GM13977 (cell line): ENCODE results near the gene SORBS2.

Experiments used
- DNase-seq: peaks from one replicate; pipeline ENCODE4 v3.0.0; 2012; ENCODE audit warnings: low spot score
- CTCF ChIP-seq: IDR thresholded peaks from 2 replicates; pipeline ENCODE4 v1.5.1; 2012; ENCODE audit warnings: mild to moderate bottlenecking, control low read depth; ENCODE audit not compliant: insufficient read depth; ENCODE audit errors: extremely low read depth, missing control alignments
- in situ Hi-C: fragments of 300-500 bp; cut with MboI; formaldehyde crosslinking; loops from one replicate; pipeline ENCODE4 v1.12.0; 2022; ENCODE audit warnings: low sequenced_read_pairs, low pct_unique_long_range_greater_than_20kb, mixed read lengths, inconsistent platforms; ENCODE audit not compliant: unreplicated experiment

SORBS2 gene

DNA sequence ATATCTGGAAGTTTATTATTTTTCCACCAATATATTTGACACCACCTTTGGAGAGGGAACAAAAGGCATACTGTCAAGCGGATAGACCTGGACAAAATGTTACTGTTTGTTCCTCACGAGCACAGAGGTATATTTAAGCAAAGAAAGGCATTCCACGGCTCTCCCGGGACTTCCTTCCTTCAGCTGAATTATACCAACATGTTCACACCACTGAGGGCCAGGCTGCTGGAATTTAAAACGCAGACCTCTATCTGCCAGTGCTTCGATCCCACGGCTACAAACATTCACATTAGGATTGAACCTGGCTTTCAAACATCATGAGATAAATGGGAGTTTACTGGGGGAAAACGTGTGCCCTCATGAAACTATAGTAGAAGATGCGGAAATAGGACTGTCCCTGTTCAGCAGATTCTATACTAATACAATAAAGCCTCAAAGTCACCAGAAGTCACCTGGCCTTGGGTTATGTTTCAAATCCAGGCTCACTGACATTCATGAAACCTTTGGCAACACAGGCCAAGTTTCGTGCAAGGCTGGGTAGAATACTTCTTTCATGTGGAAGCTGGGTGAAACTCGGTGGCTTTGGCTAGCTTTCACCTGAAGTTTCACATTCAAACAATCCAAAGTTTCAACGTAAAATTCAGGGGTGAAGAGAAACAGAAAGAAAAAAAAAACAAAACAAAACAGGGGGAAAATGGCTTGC lies 39.5 kb downstream of the SORBS2 start:
- in situ Hi-C loops: no loop called here
- DNase-seq: no peak
- TF ChIP-seq CTCF: no peak

GRCh38 chr4:185771711-185772390 lies 40.1 kb downstream of the SORBS2 start:
- no peak for DNase-seq
- TF ChIP-seq CTCF: no peak
- in situ Hi-C loops: no loop called here

- no peak for TF ChIP-seq CTCF
- in situ Hi-C loops: no loop called here
- no peak for DNase-seq
Measured at GRCh38 chr4:185767528-185767927, 44.5 kb downstream of the SORBS2 start.

GRCh38 chr4:185764876-185765275 lies 47.1 kb downstream of the SORBS2 start:
- DNase-seq: no peak
- TF ChIP-seq CTCF: no peak
- in situ Hi-C loops: no loop called here

GRCh38 chr4:185761352-185762235 lies 50.4 kb downstream of the SORBS2 start:
- TF ChIP-seq CTCF: no peak
- in situ Hi-C loops: no loop called here
- DNase-seq: no peak

GRCh38 chr4:185758807-185759206 lies 53.2 kb downstream of the SORBS2 start:
- in situ Hi-C loops: no loop called here
- TF ChIP-seq CTCF: no peak
- DNase-seq: no peak
